ENCODE results near the gene LTBP2.

DNA sequence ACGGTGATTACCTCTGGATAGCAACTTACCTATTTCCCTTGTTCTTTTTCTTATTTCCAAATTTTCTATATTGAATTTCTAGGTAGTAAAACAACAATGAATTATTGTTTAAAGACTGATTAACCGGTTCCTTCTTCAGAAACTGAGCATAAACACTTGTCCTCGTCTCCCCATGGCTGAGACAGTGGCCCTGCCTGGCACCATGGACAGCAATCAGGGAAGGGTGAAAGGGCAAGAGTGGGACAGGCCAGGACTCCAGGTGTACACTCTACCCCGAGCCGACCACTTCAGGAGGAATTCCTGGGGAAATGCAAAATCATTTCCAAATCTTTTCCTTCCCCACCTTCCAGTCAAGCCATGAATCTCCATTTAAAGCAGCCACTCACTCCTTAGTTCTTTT is 48.8 kb upstream of the LTBP2 start:
- TF ChIP-seq CTCF (IDR thresholded peaks at IDR 0.05; ENCODE audit: low read length) (no peak), EZH2phosphoT487 (IDR thresholded peaks at IDR 0.05; ENCODE audit: low read length) (no peak), EZH2 (optimal IDR thresholded peaks at IDR 0.05; ENCODE audit: low read depth, low read length) (no peak)

Data from MM.1S (cell line).